Gastroesophageal sphincter (tissue), 3 donors: ENCODE data around the gene ACTL6A.

Source experiments
- CTCF ChIP-seq, 4 experiments: fragments of 200-600 bp in 2 of 4; fragments of 450-650 bp in 2 of 4; sonication (generic) in 1 of 4; IDR thresholded peaks; one replicate each; pipeline ENCODE4 v1.5.1; 2017 to 2019; ENCODE audit warnings: antibody characterized with exemption in 4 of 4, mild to moderate bottlenecking in 2 of 4, moderate library complexity in 2 of 4
- EP300 ChIP-seq: sonication (generic); formaldehyde crosslinking; IDR thresholded peaks from one replicate; pipeline ENCODE4 v1.6.1; 2017; ENCODE audit warnings: antibody characterized with exemption, mild to moderate bottlenecking
- POLR2A ChIP-seq, 2 donors: fragments of 450-650 bp; IDR thresholded peaks; one replicate each; pipeline ENCODE4 v1.6.1; 2017; ENCODE audit warnings: antibody characterized with exemption in 2 of 2, mild to moderate bottlenecking in 2 of 2, moderate library complexity in 1 of 2
- POLR2AphosphoS5 ChIP-seq: sonication (generic); formaldehyde crosslinking; IDR thresholded peaks from one replicate; pipeline ENCODE4 v1.6.1; 2017; ENCODE audit warnings: antibody characterized with exemption

- TF ChIP-seq CTCF (IDR thresholded peaks at IDR 0.05) (no peak), POLR2A (IDR thresholded peaks at IDR 0.05) (no peak), EP300 (no peak), POLR2AphosphoS5 (no peak)
These were observed 21.1 kb upstream of the ACTL6A start for GRCh38 chr3:179541596-179541995.
